ENCODE results near the gene FXYD3.
"Not testable (repeated sequence)": the region's sequence is repeated elsewhere in the genome, so short reads cannot be mapped to it uniquely, and the experiment has no call there.

Gene FXYD3

DNA sequence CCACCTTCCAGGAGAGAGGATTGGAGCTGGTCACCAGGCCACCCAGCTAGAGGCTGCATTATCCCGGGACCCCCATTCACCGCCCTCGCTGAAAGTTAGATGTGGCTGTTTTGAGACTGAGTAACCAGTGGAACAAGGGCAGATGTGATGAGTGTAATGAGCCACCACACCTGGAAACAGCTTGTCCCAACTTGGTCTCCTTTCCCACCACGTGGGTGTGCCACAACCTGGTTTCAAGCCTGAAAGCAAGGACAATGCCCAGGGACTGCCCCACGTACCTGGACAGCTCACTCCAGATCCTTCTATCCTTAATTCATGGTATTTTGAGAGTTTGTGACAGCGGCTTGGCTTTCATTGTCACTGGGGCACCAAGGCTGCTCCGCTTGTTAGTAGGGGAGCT, 12.2 kb downstream of the FXYD3 start:
- TF ChIP-seq ZFP3 (CRISPR knock-in tag; IDR thresholded peaks at IDR 0.05) = no peak
- no peak for TF ChIP-seq ZNF70 (CRISPR knock-in tag; IDR thresholded peaks at IDR 0.05)
- TF ChIP-seq OSR1 (CRISPR knock-in tag; IDR thresholded peaks at IDR 0.05) = no peak
- TF ChIP-seq ARNTL (CRISPR knock-in tag; IDR thresholded peaks at IDR 0.05; ENCODE audit: borderline replicate concordance, low read depth) = no peak
- TF ChIP-seq GLIS3 (CRISPR knock-in tag; IDR thresholded peaks at IDR 0.05) = no peak
- no peak for TF ChIP-seq RARB (CRISPR knock-in tag; IDR thresholded peaks at IDR 0.05)
- no peak for TF ChIP-seq ZFP30 (CRISPR knock-in tag; IDR thresholded peaks at IDR 0.05)
- TF ChIP-seq, protein P1, sequence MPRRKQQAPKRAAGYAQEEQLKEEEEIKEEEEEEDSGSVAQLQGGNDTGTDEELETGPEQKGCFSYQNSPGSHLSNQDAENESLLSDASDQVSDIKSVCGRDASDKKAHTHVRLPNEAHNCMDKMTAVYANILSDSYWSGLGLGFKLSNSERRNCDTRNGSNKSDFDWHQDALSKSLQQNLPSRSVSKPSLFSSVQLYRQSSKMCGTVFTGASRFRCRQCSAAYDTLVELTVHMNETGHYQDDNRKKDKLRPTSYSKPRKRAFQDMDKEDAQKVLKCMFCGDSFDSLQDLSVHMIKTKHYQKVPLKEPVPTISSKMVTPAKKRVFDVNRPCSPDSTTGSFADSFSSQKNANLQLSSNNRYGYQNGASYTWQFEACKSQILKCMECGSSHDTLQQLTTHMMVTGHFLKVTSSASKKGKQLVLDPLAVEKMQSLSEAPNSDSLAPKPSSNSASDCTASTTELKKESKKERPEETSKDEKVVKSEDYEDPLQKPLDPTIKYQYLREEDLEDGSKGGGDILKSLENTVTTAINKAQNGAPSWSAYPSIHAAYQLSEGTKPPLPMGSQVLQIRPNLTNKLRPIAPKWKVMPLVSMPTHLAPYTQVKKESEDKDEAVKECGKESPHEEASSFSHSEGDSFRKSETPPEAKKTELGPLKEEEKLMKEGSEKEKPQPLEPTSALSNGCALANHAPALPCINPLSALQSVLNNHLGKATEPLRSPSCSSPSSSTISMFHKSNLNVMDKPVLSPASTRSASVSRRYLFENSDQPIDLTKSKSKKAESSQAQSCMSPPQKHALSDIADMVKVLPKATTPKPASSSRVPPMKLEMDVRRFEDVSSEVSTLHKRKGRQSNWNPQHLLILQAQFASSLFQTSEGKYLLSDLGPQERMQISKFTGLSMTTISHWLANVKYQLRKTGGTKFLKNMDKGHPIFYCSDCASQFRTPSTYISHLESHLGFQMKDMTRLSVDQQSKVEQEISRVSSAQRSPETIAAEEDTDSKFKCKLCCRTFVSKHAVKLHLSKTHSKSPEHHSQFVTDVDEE (CRISPR knock-in tag; IDR thresholded peaks at IDR 0.05) = no peak
- TF ChIP-seq ZNF8 (CRISPR knock-in tag; IDR thresholded peaks at IDR 0.05) = no peak
- no peak for ATAC-seq

DNA sequence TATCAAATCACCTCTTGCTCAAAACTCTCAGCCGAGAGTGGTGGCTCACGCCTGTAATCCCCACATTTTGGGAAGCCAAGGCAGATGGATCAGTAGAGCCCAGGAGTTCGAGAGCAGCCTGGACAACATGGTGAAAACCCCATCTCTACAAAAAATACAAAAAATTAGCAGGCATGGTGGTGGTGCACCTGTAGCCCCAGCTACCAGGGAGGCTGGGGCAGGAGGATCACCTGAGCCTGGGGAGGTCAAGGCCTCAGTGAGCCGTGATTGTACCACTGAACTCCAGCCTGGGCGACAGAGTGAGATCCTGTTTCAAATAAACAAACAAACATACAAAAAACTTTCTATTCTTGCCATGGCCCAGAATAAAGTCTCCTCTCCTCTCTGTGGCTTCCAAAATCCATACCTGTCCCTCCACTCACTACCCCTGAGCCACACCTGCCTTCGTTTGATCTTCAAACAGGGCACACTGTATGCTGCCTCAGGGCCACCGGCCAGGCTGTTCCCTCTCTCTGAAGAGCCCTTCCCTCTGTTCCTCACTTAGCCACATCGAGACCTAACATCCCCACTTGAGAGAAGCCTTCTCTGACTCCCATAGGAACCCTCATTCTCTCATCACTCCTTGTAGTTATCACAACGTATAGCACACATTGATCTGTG, 12.9 kb downstream of the FXYD3 start:
- TF ChIP-seq, protein P1 (CRISPR knock-in tag; IDR thresholded peaks at IDR 0.05) = no peak
- TF ChIP-seq ZFP3 (CRISPR knock-in tag; IDR thresholded peaks at IDR 0.05) = no peak
- ATAC-seq = no peak

DNA sequence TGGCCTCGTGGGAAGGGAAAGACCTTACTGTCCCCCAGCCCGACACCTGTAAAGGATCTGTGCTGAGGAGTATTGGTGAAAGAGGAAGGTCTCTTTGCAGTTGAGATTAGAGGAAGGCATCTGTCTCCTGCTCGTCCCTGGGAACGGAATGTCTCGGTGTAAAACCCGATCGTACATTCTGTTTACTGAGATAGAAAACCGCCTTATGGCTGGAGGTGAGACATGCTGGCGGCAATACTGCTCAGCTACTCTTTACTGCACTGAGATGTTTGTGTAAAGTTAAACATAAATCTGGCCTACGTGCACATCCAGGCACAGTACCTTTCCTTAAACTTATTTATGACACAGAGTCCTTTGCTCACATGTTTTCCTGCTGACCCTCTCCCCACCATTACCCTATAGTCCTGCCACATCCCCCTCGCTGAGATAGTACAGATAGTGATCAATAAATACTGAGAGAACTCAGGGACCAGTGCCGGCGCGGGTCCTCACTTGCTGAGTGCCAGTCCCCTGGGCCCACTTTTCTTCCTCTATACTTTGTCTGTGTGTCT, 14.2 kb downstream of the FXYD3 start:
- ATAC-seq = not testable (repeated sequence)

DNA sequence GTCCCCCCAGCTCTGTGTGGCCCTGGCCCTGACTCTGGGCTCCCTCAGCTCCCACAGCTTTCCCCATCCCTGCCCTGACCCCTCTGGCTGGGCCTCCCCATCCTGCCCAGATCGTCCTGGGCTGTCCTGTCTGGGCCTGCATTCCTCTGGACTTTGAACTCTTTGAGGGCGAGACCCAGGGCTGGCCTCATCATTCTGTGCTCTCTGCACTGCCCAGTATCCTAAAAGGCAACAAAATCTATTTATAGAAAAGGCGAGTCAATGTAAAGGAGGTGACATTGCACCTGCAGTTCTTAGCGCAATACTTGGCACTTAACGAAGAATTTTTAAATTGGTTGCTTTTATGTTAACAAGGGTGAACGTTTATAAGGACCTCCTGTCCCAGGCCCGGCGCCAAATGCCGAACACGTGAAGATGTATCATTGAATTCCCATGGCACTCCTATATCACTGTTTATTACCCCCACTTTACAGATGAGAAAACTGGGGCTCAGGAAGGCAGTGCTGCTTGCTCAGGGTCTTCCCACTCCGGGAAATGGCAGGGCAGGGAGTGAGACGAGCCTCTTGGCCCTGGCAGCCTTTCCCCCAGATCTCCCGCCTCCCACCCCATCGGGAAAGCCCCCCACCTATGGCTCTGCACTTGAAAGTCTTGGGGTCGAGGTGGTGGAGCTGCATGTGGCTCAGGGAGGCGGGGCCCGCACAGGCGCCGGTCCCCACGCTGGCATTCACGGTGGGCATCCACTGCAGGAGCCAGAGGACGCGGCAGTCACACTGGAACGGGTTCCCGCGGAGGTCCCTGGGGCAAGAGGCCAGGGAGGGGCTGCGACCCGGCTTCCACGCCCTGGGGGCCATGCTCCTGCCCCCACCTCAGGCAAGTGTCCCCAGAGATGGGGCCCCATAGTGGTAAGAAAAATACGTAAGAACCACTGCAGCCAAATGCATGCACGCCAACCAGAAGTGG, 15.4 kb downstream of the FXYD3 start:
- no peak for TF ChIP-seq ZFP3 (CRISPR knock-in tag; IDR thresholded peaks at IDR 0.05)
- no peak for TF ChIP-seq ISL1 (CRISPR knock-in tag; IDR thresholded peaks at IDR 0.05)
- no peak for TF ChIP-seq ZNF70 (CRISPR knock-in tag; IDR thresholded peaks at IDR 0.05)
- TF ChIP-seq, protein P2, sequence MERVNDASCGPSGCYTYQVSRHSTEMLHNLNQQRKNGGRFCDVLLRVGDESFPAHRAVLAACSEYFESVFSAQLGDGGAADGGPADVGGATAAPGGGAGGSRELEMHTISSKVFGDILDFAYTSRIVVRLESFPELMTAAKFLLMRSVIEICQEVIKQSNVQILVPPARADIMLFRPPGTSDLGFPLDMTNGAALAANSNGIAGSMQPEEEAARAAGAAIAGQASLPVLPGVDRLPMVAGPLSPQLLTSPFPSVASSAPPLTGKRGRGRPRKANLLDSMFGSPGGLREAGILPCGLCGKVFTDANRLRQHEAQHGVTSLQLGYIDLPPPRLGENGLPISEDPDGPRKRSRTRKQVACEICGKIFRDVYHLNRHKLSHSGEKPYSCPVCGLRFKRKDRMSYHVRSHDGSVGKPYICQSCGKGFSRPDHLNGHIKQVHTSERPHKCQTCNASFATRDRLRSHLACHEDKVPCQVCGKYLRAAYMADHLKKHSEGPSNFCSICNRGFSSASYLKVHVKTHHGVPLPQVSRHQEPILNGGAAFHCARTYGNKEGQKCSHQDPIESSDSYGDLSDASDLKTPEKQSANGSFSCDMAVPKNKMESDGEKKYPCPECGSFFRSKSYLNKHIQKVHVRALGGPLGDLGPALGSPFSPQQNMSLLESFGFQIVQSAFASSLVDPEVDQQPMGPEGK (CRISPR knock-in tag; IDR thresholded peaks at IDR 0.05; ENCODE audit: borderline replicate concordance) = no peak
- no peak for TF ChIP-seq ZC3H10 (CRISPR knock-in tag; IDR thresholded peaks at IDR 0.05)
- no peak for TF ChIP-seq ZNF565 (CRISPR knock-in tag; conservative IDR thresholded peaks at IDR 0.05; ENCODE audit: low read depth)
- no peak for TF ChIP-seq ZFP30 (CRISPR knock-in tag; IDR thresholded peaks at IDR 0.05)
- TF ChIP-seq, protein P3, sequence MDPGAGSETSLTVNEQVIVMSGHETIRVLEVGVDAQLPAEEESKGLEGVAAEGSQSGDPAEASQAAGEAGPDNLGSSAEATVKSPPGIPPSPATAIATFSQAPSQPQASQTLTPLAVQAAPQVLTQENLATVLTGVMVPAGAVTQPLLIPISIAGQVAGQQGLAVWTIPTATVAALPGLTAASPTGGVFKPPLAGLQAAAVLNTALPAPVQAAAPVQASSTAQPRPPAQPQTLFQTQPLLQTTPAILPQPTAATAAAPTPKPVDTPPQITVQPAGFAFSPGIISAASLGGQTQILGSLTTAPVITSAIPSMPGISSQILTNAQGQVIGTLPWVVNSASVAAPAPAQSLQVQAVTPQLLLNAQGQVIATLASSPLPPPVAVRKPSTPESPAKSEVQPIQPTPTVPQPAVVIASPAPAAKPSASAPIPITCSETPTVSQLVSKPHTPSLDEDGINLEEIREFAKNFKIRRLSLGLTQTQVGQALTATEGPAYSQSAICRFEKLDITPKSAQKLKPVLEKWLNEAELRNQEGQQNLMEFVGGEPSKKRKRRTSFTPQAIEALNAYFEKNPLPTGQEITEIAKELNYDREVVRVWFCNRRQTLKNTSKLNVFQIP (CRISPR knock-in tag; IDR thresholded peaks at IDR 0.05; ENCODE audit: borderline replicate concordance, low read depth) = no peak
- no peak for TF ChIP-seq TOX (CRISPR knock-in tag; IDR thresholded peaks at IDR 0.05; ENCODE audit: borderline replicate concordance)
- TF ChIP-seq, protein P1 (CRISPR knock-in tag; IDR thresholded peaks at IDR 0.05) = no peak
- ATAC-seq = no peak

All from SK-N-SH treated with all-trans-retinoic acid at 6 μM for 48 hours (cell line).